ENCODE results near the gene PCYT2.

Gene PCYT2

GRCh38 chr17:81928544-81929252, 17.5 kb upstream of the PCYT2 start:
- peaks cover 13% of the 10 kb centered on the region for H3K4me1 Mint-ChIP-seq
- H3K36me3 Mint-ChIP-seq (ENCODE audit: insufficient read depth), result peaks cover 8% of the 10 kb centered on the region
- DNase-seq (ENCODE audit: low spot score in 2 of 2), result no peak
- peak overlapping the region; percentile 63 for H3K4me3 Mint-ChIP-seq
- no peaks in the 10 kb centered on the region for H3K9me3 Mint-ChIP-seq
- ATAC-seq (replicated peaks; ENCODE audit: extremely low read depth, poor library complexity, severe bottlenecking), result no peak
- peak overlapping the region; percentile 65 for H3K27ac Mint-ChIP-seq (ENCODE audit: low read depth)
- peaks cover 39% of the 10 kb centered on the region for H3K27me3 Mint-ChIP-seq

- Mint-ChIP-seq H3K4me3 (peak within 1 kb of the TSS; percentile 77), H3K36me3 (ENCODE audit: insufficient read depth) (peaks cover 10% of the 10 kb centered on the region), H3K27me3 (peaks cover 31% of the 10 kb centered on the region), H3K4me1 (peaks cover 9% of the 10 kb centered on the region), H3K9me3 (no peaks in the 10 kb centered on the region), H3K27ac (ENCODE audit: low read depth) (peak within 1 kb of the TSS; percentile 76)
- DNase-seq (ENCODE audit: low spot score in 2 of 2), result peak; percentile 81 to 85
- peak; percentile 74 for ATAC-seq (replicated peaks; ENCODE audit: extremely low read depth, poor library complexity, severe bottlenecking)
Measured at GRCh38 chr17:81927653-81928543, 16.7 kb upstream of the PCYT2 start, which contains the start of gene MAFG. Gene MAFG, minus strand, starts transcription at chr17:81927735. Its CDS starts 4,550 bp downstream, at chr17:81923185.

- DNase-seq (ENCODE audit: low spot score in 2 of 2), result no peak
Measured at GRCh38 chr17:81927152-81927652, 16.0 kb upstream of the PCYT2 start.

GRCh38 chr17:81926451-81927151, 15.4 kb upstream of the PCYT2 start:
- Mint-ChIP-seq H3K27me3 (peaks cover 18% of the 10 kb centered on the region), H3K4me1 (peaks cover 9% of the 10 kb centered on the region), H3K27ac (ENCODE audit: low read depth) (peak overlapping the region; percentile 76), H3K9me3 (no peaks in the 10 kb centered on the region), H3K4me3 (peak overlapping the region; percentile 77), H3K36me3 (ENCODE audit: insufficient read depth) (peaks cover 15% of the 10 kb centered on the region)
- ATAC-seq (replicated peaks; ENCODE audit: extremely low read depth, poor library complexity, severe bottlenecking) (peak; percentile 16), DNase-seq (ENCODE audit: low spot score in 2 of 2) (no peak)

More at GRCh38 chr17:81927152-81927652, 16.0 kb upstream of the PCYT2 start:
- H3K27ac Mint-ChIP-seq (ENCODE audit: low read depth), result peak overlapping the region; percentile 76
- peaks cover 24% of the 10 kb centered on the region for H3K27me3 Mint-ChIP-seq
- peaks cover 15% of the 10 kb centered on the region for H3K36me3 Mint-ChIP-seq (ENCODE audit: insufficient read depth)
- H3K9me3 Mint-ChIP-seq, result no peaks in the 10 kb centered on the region
- H3K4me3 Mint-ChIP-seq, result peak overlapping the region; percentile 77
- peaks cover 9% of the 10 kb centered on the region for H3K4me1 Mint-ChIP-seq
- ATAC-seq (replicated peaks; ENCODE audit: extremely low read depth, poor library complexity, severe bottlenecking), result peak; percentile 39

- peaks cover 15% of the 10 kb centered on the region for H3K36me3 Mint-ChIP-seq (ENCODE audit: insufficient read depth)
- H3K4me3 Mint-ChIP-seq, result peak overlapping the region; percentile 77
- peaks cover 9% of the 10 kb centered on the region for H3K4me1 Mint-ChIP-seq
- H3K27me3 Mint-ChIP-seq, result peaks cover 12% of the 10 kb centered on the region
- H3K27ac Mint-ChIP-seq (ENCODE audit: low read depth), result peak overlapping the region; percentile 76
- H3K9me3 Mint-ChIP-seq, result no peaks in the 10 kb centered on the region
- no peak for ATAC-seq (replicated peaks; ENCODE audit: extremely low read depth, poor library complexity, severe bottlenecking)
- no peak for DNase-seq (ENCODE audit: low spot score in 2 of 2)
Measured at GRCh38 chr17:81925860-81926450, 14.8 kb upstream of the PCYT2 start.

- Mint-ChIP-seq H3K27me3 (peaks cover under 1% of the 10 kb centered on the region), H3K4me3 (peak overlapping the region; percentile 77), H3K36me3 (ENCODE audit: insufficient read depth) (peaks cover 15% of the 10 kb centered on the region), H3K27ac (ENCODE audit: low read depth) (no peak overlapping the region), H3K9me3 (no peaks in the 10 kb centered on the region), H3K4me1 (peaks cover 9% of the 10 kb centered on the region)
- ATAC-seq (replicated peaks; ENCODE audit: extremely low read depth, poor library complexity, severe bottlenecking) (no peak), DNase-seq (ENCODE audit: low spot score in 2 of 2) (no peak)
Measured at GRCh38 chr17:81924557-81925532, 13.6 kb upstream of the PCYT2 start.

GRCh38 chr17:81923302-81924260, 12.4 kb upstream of the PCYT2 start:
- Mint-ChIP-seq H3K27me3 (no peaks in the 10 kb centered on the region), H3K36me3 (ENCODE audit: insufficient read depth) (peaks cover 17% of the 10 kb centered on the region)

GRCh38 chr17:81922566-81923301, 11.5 kb upstream of the PCYT2 start:
- no peak for ATAC-seq (replicated peaks; ENCODE audit: extremely low read depth, poor library complexity, severe bottlenecking)
- no peak for DNase-seq (ENCODE audit: low spot score in 2 of 2)
- no peaks in the 10 kb centered on the region for H3K27me3 Mint-ChIP-seq
- H3K9me3 Mint-ChIP-seq, result no peaks in the 10 kb centered on the region
- H3K4me1 Mint-ChIP-seq, result peaks cover 19% of the 10 kb centered on the region
- H3K27ac Mint-ChIP-seq (ENCODE audit: low read depth), result peak overlapping the region; percentile 32
- no peak overlapping the region for H3K4me3 Mint-ChIP-seq
- peaks cover 18% of the 10 kb centered on the region for H3K36me3 Mint-ChIP-seq (ENCODE audit: insufficient read depth)

More at GRCh38 chr17:81923302-81924260, 12.4 kb upstream of the PCYT2 start:
- no peak overlapping the region for H3K27ac Mint-ChIP-seq (ENCODE audit: low read depth)
- no peak overlapping the region for H3K4me3 Mint-ChIP-seq
- H3K9me3 Mint-ChIP-seq, result no peaks in the 10 kb centered on the region
- H3K4me1 Mint-ChIP-seq, result peaks cover 10% of the 10 kb centered on the region
- DNase-seq (ENCODE audit: low spot score in 2 of 2) (no peak), ATAC-seq (replicated peaks; ENCODE audit: extremely low read depth, poor library complexity, severe bottlenecking) (no peak)

- H3K9me3 Mint-ChIP-seq, result no peaks in the 10 kb centered on the region
- DNase-seq (ENCODE audit: low spot score in 2 of 2) (no peak), ATAC-seq (replicated peaks; ENCODE audit: extremely low read depth, poor library complexity, severe bottlenecking) (no peak)
- no peak overlapping the region for H3K4me3 Mint-ChIP-seq
- peaks cover 23% of the 10 kb centered on the region for H3K4me1 Mint-ChIP-seq
- H3K36me3 Mint-ChIP-seq (ENCODE audit: insufficient read depth), result peaks cover 16% of the 10 kb centered on the region
- no peaks in the 10 kb centered on the region for H3K27me3 Mint-ChIP-seq
- peak overlapping the region; percentile 32 for H3K27ac Mint-ChIP-seq (ENCODE audit: low read depth)
Measured at GRCh38 chr17:81921996-81922565, 10.9 kb upstream of the PCYT2 start.

- H3K9me3 Mint-ChIP-seq, result no peaks in the 10 kb centered on the region
- peak overlapping the region; percentile 29 for H3K27ac Mint-ChIP-seq (ENCODE audit: low read depth)
- H3K4me1 Mint-ChIP-seq, result peaks cover 26% of the 10 kb centered on the region
- DNase-seq (ENCODE audit: low spot score in 2 of 2), result no peak
- H3K27me3 Mint-ChIP-seq, result no peaks in the 10 kb centered on the region
- peaks cover 18% of the 10 kb centered on the region for H3K36me3 Mint-ChIP-seq (ENCODE audit: insufficient read depth)
- no peak for ATAC-seq (replicated peaks; ENCODE audit: extremely low read depth, poor library complexity, severe bottlenecking)
- no peak overlapping the region for H3K4me3 Mint-ChIP-seq
Measured at GRCh38 chr17:81921537-81921862, 10.3 kb upstream of the PCYT2 start.

Measured in central memory CD8-positive, alpha-beta T cell (primary cell).